ENCODE data around the gene GRID2.
"Not testable (repeated sequence)": the region's sequence is repeated elsewhere in the genome, so short reads cannot be mapped to it uniquely, and the experiment has no call there.

GRID2 gene

GRCh38 chr4:93515208-93515607 lies 1211.4 kb downstream of the GRID2 start:
- no peak for DNase-seq (ENCODE audit: low spot score)

- DNase-seq (ENCODE audit: low spot score): no peak
Measured at GRCh38 chr4:93529692-93530372, 1226.1 kb downstream of the GRID2 start.

- DNase-seq (ENCODE audit: low spot score): no peak
Measured at GRCh38 chr4:93532234-93532633, 1228.5 kb downstream of the GRID2 start.

GRCh38 chr4:93540562-93540961 lies 1236.8 kb downstream of the GRID2 start:
- DNase-seq (ENCODE audit: low spot score): no peak

GRCh38 chr4:93561842-93562241 lies 1258.1 kb downstream of the GRID2 start:
- no peak for DNase-seq (ENCODE audit: low spot score)

GRCh38 chr4:93568758-93569157 lies 1265.0 kb downstream of the GRID2 start:
- DNase-seq (ENCODE audit: low spot score): no peak

- no peak for DNase-seq (ENCODE audit: low spot score)
Measured at GRCh38 chr4:93573285-93573684, 1269.5 kb downstream of the GRID2 start.

GRCh38 chr4:93578942-93579341 lies 1275.2 kb downstream of the GRID2 start:
- no peak for DNase-seq (ENCODE audit: low spot score)

GRCh38 chr4:93605163-93605562 lies 1301.4 kb downstream of the GRID2 start:
- no peak for DNase-seq (ENCODE audit: low spot score)

- no peak for DNase-seq (ENCODE audit: low spot score)
Measured at GRCh38 chr4:93617606-93618005, 1313.8 kb downstream of the GRID2 start.

GRCh38 chr4:93633721-93634120 lies 1330.0 kb downstream of the GRID2 start:
- no peak for DNase-seq (ENCODE audit: low spot score)

- no peak for DNase-seq (ENCODE audit: low spot score)
Measured at GRCh38 chr4:93635943-93636342, 1332.2 kb downstream of the GRID2 start.

- no peak for DNase-seq (ENCODE audit: low spot score)
Measured at GRCh38 chr4:93645120-93645519, 1341.4 kb downstream of the GRID2 start.

- DNase-seq (ENCODE audit: low spot score): no peak
Measured at GRCh38 chr4:93646233-93646930, 1342.6 kb downstream of the GRID2 start.

- DNase-seq (ENCODE audit: low spot score): no peak
Measured at GRCh38 chr4:93648258-93648657, 1344.5 kb downstream of the GRID2 start.

- DNase-seq (ENCODE audit: low spot score): no peak
Measured at GRCh38 chr4:93649828-93650227, 1346.1 kb downstream of the GRID2 start.

- DNase-seq (ENCODE audit: low spot score): no peak
Measured at GRCh38 chr4:93654211-93654610, 1350.4 kb downstream of the GRID2 start.

GRCh38 chr4:93657527-93657926 lies 1353.8 kb downstream of the GRID2 start:
- DNase-seq (ENCODE audit: low spot score): no peak

GRCh38 chr4:93658443-93658842 lies 1354.7 kb downstream of the GRID2 start:
- no peak for DNase-seq (ENCODE audit: low spot score)

- no peak for DNase-seq (ENCODE audit: low spot score)
Measured at GRCh38 chr4:93659629-93660028, 1355.9 kb downstream of the GRID2 start.

GRCh38 chr4:93660036-93660435 lies 1356.3 kb downstream of the GRID2 start:
- no peak for DNase-seq (ENCODE audit: low spot score)

- no peak for DNase-seq (ENCODE audit: low spot score)
Measured at GRCh38 chr4:93670434-93670833, 1366.7 kb downstream of the GRID2 start.

GRCh38 chr4:93671093-93671492 lies 1367.3 kb downstream of the GRID2 start:
- DNase-seq (ENCODE audit: low spot score): no peak

GRCh38 chr4:93676937-93677336 lies 1373.2 kb downstream of the GRID2 start:
- not testable (repeated sequence) for DNase-seq (ENCODE audit: low spot score)

Data from CD4-positive, alpha-beta T cell treated with Interleukin-6 at 100 ng/mL for 8 hours (primary cell).